ENCODE data around the gene PADI6. TPM values are rescaled to one million over a fixed set of nuclear protein-coding genes. Genes with fewer than 3 reads are reported as not detected.

Gene PADI6
- total RNA-seq, 4 donors from 2014 or later, result not detected

GRCh38 chr1:17434016-17434415 is 62.0 kb downstream of the PADI6 start:
- TF ChIP-seq CTCF (IDR thresholded peaks at IDR 0.05) (no peak), POLR2A (IDR thresholded peaks at IDR 0.05) (no peak)
- no peak overlapping the region for H3K27ac ChIP-seq
- no peaks in the 10 kb centered on the region for H3K27me3 ChIP-seq
- peaks cover 0 to 17% (median 10%) of the 10 kb centered on the region in 4 donors for H3K4me1 ChIP-seq
- H3K9me3 ChIP-seq, result no peaks in the 10 kb centered on the region
- H3K4me3 ChIP-seq, result no peak overlapping the region
- no peaks in the 10 kb centered on the region for H3K36me3 ChIP-seq
- no peak for DNase-seq

GRCh38 chr1:17434601-17435000 is 62.6 kb downstream of the PADI6 start:
- no peak overlapping the region for H3K27ac ChIP-seq
- no peak overlapping the region for H3K4me3 ChIP-seq
- H3K36me3 ChIP-seq, result no peaks in the 10 kb centered on the region
- peaks cover 0 to 17% (median 10%) of the 10 kb centered on the region in 4 donors for H3K4me1 ChIP-seq
- no peak for DNase-seq
- H3K9me3 ChIP-seq, result no peaks in the 10 kb centered on the region
- H3K27me3 ChIP-seq, result no peaks in the 10 kb centered on the region
- no peak for TF ChIP-seq CTCF (IDR thresholded peaks at IDR 0.05)
- no peak for TF ChIP-seq POLR2A (IDR thresholded peaks at IDR 0.05)

- no peaks in the 10 kb centered on the region for H3K36me3 ChIP-seq
- peak overlapping the region in 3 of 4 donors; percentile 86 to 94 (median 93) for H3K27ac ChIP-seq
- TF ChIP-seq CTCF (IDR thresholded peaks at IDR 0.05) (no peak), POLR2A (IDR thresholded peaks at IDR 0.05) (no peak)
- peak overlapping the region in 3 of 4 donors; percentile 68 to 96 (median 90) for H3K4me3 ChIP-seq
- no peaks in the 10 kb centered on the region for H3K27me3 ChIP-seq
- no peaks in the 10 kb centered on the region for H3K9me3 ChIP-seq
- peaks cover 0 to 21% (median 13%) of the 10 kb centered on the region in 4 donors for H3K4me1 ChIP-seq
- DNase-seq, result no peak
Observed at GRCh38 chr1:17436380-17437174, 64.6 kb downstream of the PADI6 start.

- H3K27me3 ChIP-seq, result no peaks in the 10 kb centered on the region
- peak overlapping the region; percentile 65 to 96 (median 79) for H3K4me3 ChIP-seq
- TF ChIP-seq CTCF (IDR thresholded peaks at IDR 0.05) (no peak), POLR2A (IDR thresholded peaks at IDR 0.05) (no peak)
- H3K27ac ChIP-seq, result peak overlapping the region; percentile 86 to 94 (median 90)
- no peaks in the 10 kb centered on the region for H3K9me3 ChIP-seq
- H3K4me1 ChIP-seq, result peaks cover 0 to 21% (median 12%) of the 10 kb centered on the region in 4 donors
- H3K36me3 ChIP-seq, result no peaks in the 10 kb centered on the region
- no peak for DNase-seq
Observed at GRCh38 chr1:17437260-17437579, 65.2 kb downstream of the PADI6 start.

GRCh38 chr1:17437580-17438317 is 65.8 kb downstream of the PADI6 start:
- TF ChIP-seq POLR2A (IDR thresholded peaks at IDR 0.05) (peak in 1 of 2 donors; percentile 19), CTCF (IDR thresholded peaks at IDR 0.05) (no peak)
- Histone ChIP-seq H3K36me3 (no peaks in the 10 kb centered on the region), H3K4me1 (peaks cover 0 to 21% (median 11%) of the 10 kb centered on the region in 4 donors), H3K27me3 (no peaks in the 10 kb centered on the region), H3K27ac (peak overlapping the region; percentile 86 to 94 (median 90)), H3K4me3 (peak overlapping the region; percentile 65 to 96 (median 79)), H3K9me3 (no peaks in the 10 kb centered on the region)
- peak; percentile 55 to 73 (median 61) for DNase-seq
